ENCODE data around the gene ATP23.

The ATP23 gene

DNA sequence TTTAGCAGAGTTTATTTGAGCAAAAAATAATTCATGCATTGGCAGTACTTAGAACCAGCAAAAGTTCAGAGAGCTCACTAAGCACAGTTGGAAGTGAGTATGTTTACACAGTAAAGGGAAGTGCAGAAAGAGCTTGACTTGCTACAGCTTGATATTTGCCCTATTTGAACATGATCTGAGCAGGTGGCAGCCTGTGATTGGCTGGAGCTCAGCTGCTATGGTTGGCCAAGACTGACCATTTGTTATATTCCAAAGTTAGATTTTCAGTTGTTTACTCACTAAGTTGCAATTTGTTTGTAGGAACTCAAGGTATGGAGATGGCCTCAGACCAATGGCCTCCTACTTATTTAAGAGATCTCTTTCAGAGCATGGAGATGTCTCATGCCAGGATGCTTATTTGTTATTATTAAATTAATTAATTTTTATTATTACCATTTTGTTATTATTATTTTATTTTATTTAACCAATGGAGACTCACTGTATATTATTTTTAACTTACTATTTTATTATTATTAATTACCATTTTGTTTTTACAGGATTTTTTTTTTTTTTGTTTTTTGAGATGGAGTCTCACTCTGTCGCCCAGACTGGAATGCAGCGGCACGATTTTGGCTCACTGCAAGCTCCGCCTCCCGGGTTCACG, 49.0 kb downstream of the ATP23 start:
- Histone ChIP-seq H2AFZ (no peak overlapping the region), H3K4me3 (ENCODE audit: low read depth, low read length) (no peak overlapping the region)

DNA sequence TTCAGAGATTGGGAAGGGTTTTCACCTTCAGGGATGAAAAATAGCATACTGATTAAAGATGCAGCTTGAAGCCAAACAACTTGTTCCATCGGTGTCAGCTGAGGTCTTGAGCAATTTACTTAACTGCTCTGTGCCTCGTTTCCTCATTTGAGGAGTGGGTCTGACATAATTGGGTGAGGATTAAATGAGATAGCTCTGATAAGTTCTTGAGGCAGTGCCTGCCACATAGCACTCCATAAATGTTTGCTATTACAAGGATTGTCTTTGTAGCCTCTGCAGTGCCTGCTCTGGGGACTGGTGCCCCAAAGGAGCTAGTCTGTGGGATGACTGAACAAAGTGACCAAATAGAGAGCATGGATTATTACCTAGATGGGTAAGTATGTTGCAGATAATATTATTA, 50.6 kb downstream of the ATP23 start:
- no peaks in the 10 kb centered on the region for H3K9me3 ChIP-seq (ENCODE audit: control insufficient read depth, low read length)
- no peak overlapping the region for H3K9ac ChIP-seq
- H3K27ac ChIP-seq: no peak overlapping the region
- TF ChIP-seq, protein P1, sequence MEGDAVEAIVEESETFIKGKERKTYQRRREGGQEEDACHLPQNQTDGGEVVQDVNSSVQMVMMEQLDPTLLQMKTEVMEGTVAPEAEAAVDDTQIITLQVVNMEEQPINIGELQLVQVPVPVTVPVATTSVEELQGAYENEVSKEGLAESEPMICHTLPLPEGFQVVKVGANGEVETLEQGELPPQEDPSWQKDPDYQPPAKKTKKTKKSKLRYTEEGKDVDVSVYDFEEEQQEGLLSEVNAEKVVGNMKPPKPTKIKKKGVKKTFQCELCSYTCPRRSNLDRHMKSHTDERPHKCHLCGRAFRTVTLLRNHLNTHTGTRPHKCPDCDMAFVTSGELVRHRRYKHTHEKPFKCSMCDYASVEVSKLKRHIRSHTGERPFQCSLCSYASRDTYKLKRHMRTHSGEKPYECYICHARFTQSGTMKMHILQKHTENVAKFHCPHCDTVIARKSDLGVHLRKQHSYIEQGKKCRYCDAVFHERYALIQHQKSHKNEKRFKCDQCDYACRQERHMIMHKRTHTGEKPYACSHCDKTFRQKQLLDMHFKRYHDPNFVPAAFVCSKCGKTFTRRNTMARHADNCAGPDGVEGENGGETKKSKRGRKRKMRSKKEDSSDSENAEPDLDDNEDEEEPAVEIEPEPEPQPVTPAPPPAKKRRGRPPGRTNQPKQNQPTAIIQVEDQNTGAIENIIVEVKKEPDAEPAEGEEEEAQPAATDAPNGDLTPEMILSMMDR (IDR thresholded peaks at IDR 0.05): no peak
- H3K27me3 ChIP-seq (ENCODE audit: control insufficient read depth, insufficient read depth, low read length): no peaks in the 10 kb centered on the region
- H3K4me2 ChIP-seq (ENCODE audit: low read length): no peak overlapping the region
- no peaks in the 10 kb centered on the region for H3K36me3 ChIP-seq (ENCODE audit: control insufficient read depth, insufficient read depth, low read length)
- H3K79me2 ChIP-seq: no peaks in the 10 kb centered on the region
- no peak overlapping the region for H3K4me3 ChIP-seq (ENCODE audit: low read depth, low read length)
- H2AFZ ChIP-seq: no peak overlapping the region
- no peaks in the 10 kb centered on the region for H3K4me1 ChIP-seq

More for the DNA sequence above, 49.0 kb downstream of the ATP23 start:
- H3K4me2 ChIP-seq (ENCODE audit: low read length): no peak overlapping the region
- H3K27ac ChIP-seq: no peak overlapping the region
- H3K9ac ChIP-seq: no peak overlapping the region
- TF ChIP-seq, protein P1 (IDR thresholded peaks at IDR 0.05): no peak
- no peaks in the 10 kb centered on the region for H3K4me1 ChIP-seq
- no peaks in the 10 kb centered on the region for H3K27me3 ChIP-seq (ENCODE audit: control insufficient read depth, insufficient read depth, low read length)
- H3K9me3 ChIP-seq (ENCODE audit: control insufficient read depth, low read length): no peaks in the 10 kb centered on the region
- H3K36me3 ChIP-seq (ENCODE audit: control insufficient read depth, insufficient read depth, low read length): no peaks in the 10 kb centered on the region
- no peaks in the 10 kb centered on the region for H3K79me2 ChIP-seq

DNA sequence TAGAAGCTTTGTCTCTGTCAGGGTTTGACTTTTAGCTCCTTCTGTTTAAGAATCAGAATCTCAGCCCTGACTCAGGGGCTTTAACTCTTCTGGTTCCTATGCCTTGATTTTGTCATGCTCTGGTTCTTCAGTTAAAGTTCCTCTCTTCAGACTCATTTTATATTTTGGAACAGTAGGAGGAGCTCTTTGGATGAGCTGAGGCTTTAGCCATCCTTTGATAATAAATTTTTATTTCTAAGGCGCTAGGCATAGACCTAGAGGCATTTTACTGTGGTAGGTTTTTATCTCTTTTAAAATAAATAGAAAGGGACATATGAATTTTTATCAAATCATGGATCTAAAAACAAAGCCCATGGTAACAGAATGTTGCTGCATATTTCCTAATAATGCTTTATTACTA, 51.7 kb downstream of the ATP23 start:
- TF ChIP-seq, protein P1 (IDR thresholded peaks at IDR 0.05): no peak
- Histone ChIP-seq H3K4me1 (no peaks in the 10 kb centered on the region), H3K36me3 (ENCODE audit: control insufficient read depth, insufficient read depth, low read length) (no peaks in the 10 kb centered on the region), H3K9me3 (ENCODE audit: control insufficient read depth, low read length) (no peaks in the 10 kb centered on the region), H3K4me3 (ENCODE audit: low read depth, low read length) (no peak overlapping the region), H3K4me2 (ENCODE audit: low read length) (no peak overlapping the region), H3K9ac (no peak overlapping the region), H3K79me2 (no peaks in the 10 kb centered on the region), H2AFZ (no peak overlapping the region), H3K27me3 (ENCODE audit: control insufficient read depth, insufficient read depth, low read length) (no peaks in the 10 kb centered on the region), H3K27ac (no peak overlapping the region)

DNA sequence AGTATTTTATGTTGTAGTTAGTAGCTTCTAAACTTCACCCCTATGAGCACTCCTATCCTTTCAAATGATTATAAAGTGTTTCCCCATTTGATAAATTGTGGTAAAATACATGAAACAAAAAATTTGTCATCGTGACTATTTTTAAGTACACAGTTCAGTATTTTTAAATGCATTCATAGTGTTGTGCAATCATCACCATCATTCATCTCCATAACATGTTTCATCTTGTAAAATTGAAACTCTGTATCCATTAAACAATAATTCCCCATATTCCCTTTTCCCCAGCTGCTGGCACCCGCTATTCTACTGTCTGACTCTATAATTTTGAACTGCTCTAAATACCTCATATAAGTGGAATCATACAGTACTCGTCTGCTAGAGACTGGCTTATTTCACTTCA, 52.5 kb downstream of the ATP23 start:
- H3K79me2 ChIP-seq: no peaks in the 10 kb centered on the region
- no peaks in the 10 kb centered on the region for H3K9me3 ChIP-seq (ENCODE audit: control insufficient read depth, low read length)
- no peaks in the 10 kb centered on the region for H3K36me3 ChIP-seq (ENCODE audit: control insufficient read depth, insufficient read depth, low read length)
- H3K4me3 ChIP-seq (ENCODE audit: low read depth, low read length): no peak overlapping the region
- no peak overlapping the region for H3K4me2 ChIP-seq (ENCODE audit: low read length)
- no peak overlapping the region for H2AFZ ChIP-seq
- TF ChIP-seq, protein P1 (IDR thresholded peaks at IDR 0.05): no peak
- no peaks in the 10 kb centered on the region for H3K27me3 ChIP-seq (ENCODE audit: control insufficient read depth, insufficient read depth, low read length)
- H3K9ac ChIP-seq: no peak overlapping the region
- no peaks in the 10 kb centered on the region for H3K4me1 ChIP-seq
- no peak overlapping the region for H3K27ac ChIP-seq

DNA sequence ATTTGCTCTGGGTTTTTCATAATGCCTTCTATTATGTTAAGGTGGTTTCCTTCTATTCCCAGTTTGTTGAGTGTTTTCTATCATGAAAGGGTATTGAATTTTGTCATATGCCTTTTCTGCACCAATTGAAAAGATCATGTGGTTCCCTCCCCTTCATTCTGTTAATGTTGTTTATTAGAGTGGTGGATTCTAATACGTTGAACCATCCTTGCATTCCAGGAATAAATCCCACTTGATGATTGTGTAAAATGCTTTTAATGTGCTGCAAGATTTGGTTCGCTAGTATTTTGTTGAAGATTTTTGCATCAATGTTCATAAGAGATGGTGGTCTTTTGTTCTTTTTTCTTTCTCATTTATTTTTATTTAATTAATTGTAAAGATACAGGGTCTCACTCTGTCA, 55.2 kb downstream of the ATP23 start:
- no peak overlapping the region for H3K4me2 ChIP-seq (ENCODE audit: low read length)
- H3K9ac ChIP-seq: no peak overlapping the region
- peaks cover 3% of the 10 kb centered on the region for H3K9me3 ChIP-seq (ENCODE audit: control insufficient read depth, low read length)
- TF ChIP-seq, protein P1 (IDR thresholded peaks at IDR 0.05): no peak
- H3K36me3 ChIP-seq (ENCODE audit: control insufficient read depth, insufficient read depth, low read length): no peaks in the 10 kb centered on the region
- no peaks in the 10 kb centered on the region for H3K79me2 ChIP-seq
- no peaks in the 10 kb centered on the region for H3K27me3 ChIP-seq (ENCODE audit: control insufficient read depth, insufficient read depth, low read length)
- H3K27ac ChIP-seq: no peak overlapping the region
- H3K4me1 ChIP-seq: no peaks in the 10 kb centered on the region
- H3K4me3 ChIP-seq (ENCODE audit: low read depth, low read length): no peak overlapping the region
- H2AFZ ChIP-seq: no peak overlapping the region
